Heart left ventricle (tissue), 16 donors: ENCODE measurements around the gene GTPBP6. TPM values are rescaled to one million over a fixed set of nuclear protein-coding genes. Genes with fewer than 3 reads are reported as not detected.

Experiments used
- ATAC-seq, 4 donors: fragments of 200-7000 bp; cut with Tn5 transposase; one replicate each; pipeline ENCODE4 v1.9.1; 2020 to 2022; ENCODE audit warnings: moderate library complexity in 4 of 4, mild to moderate bottlenecking in 3 of 4, moderate number of reproducible peaks in 1 of 4
- DNase-seq, 5 donors: peaks; one replicate each; pipeline ENCODE4 v3.0.0-alpha.2; 2020
- H3K27ac ChIP-seq, 12 donors: fragments of 200-600 bp; sonication (generic) in 4 of 12; one replicate each; pipeline versions ENCODE4 v1.5.0 to v1.8.0; 2016 to 2022; ENCODE audit warnings: mild to moderate bottlenecking in 2 of 12
- H3K27me3 ChIP-seq, 9 donors: fragments of 200-600 bp; sonication (generic) in 2 of 9; one replicate each; pipeline versions ENCODE4 v1.5.1 to v1.8.0; 2016 to 2022; ENCODE audit warnings: mild to moderate bottlenecking in 3 of 9
- H3K36me3 ChIP-seq, 9 donors: fragments of 200-600 bp; sonication (generic) in 2 of 9; one replicate each; pipeline versions ENCODE4 v1.5.0 to v1.8.0; 2018 to 2022; ENCODE audit warnings: mild to moderate bottlenecking in 2 of 9
- H3K4me1 ChIP-seq, 12 donors: fragments of 200-600 bp; sonication (generic) in 4 of 12; one replicate each; pipeline versions ENCODE4 v1.5.0 to v1.8.0; 2016 to 2022; ENCODE audit warnings: mild to moderate bottlenecking in 3 of 12
- H3K4me3 ChIP-seq, 12 donors: fragments of 200-600 bp; sonication (generic) in 4 of 12; one replicate each; pipeline versions ENCODE4 v1.5.0 to v1.8.0; 2017 to 2022; ENCODE audit warnings: mild to moderate bottlenecking in 9 of 12, moderate library complexity in 4 of 12
- H3K9me3 ChIP-seq, 12 donors: fragments of 200-600 bp; sonication (generic) in 4 of 12; one replicate each; pipeline versions ENCODE4 v1.5.0 to v1.8.0; 2016 to 2022; ENCODE audit warnings: mild to moderate bottlenecking in 1 of 12
- CTCF ChIP-seq, 12 donors: fragments of 200-600 bp; sonication (generic) in 4 of 12; IDR thresholded peaks; one replicate each; pipeline versions ENCODE4 v1.5.0 to v1.8.0; 2018 to 2022; ENCODE audit warnings: antibody characterized with exemption in 12 of 12, mild to moderate bottlenecking in 5 of 12
- POLR2A ChIP-seq, 2 donors: fragments of 450-650 bp; IDR thresholded peaks; one replicate each; pipeline ENCODE4 v1.6.1; 2017; ENCODE audit warnings: antibody characterized with exemption in 2 of 2, mild to moderate bottlenecking in 2 of 2, moderate library complexity in 2 of 2
- WGBS, 4 donors: extraction: QIAGEN DNeasy Blood & Tissue Kit in 2 of 4; methylation state at CpG; one replicate each; pipeline versions ENCODE4 v1.1.5 to v1.1.7; 2013 to 2018; 5-methylcytosine and 5-hydroxymethylcytosine counted together
- intact Hi-C, 10 donors: fragments of 100-400 bp; cut with DNase I; formaldehyde crosslinking; loops; one replicate each; pipeline versions ENCODE4 v1.11.1 to v1.14.2; 2022
- polyA plus RNA-seq, 2 donors: library from polyadenylated mRNA; stranded (reverse); fragments of 200-250 nt; gene quantifications; one replicate each; pipeline ENCODE4 v1.2.3, GENCODE V29; 2013
- total RNA-seq, 9 donors: library from RNA; depleted of rRNA in 2 of 9; stranded (reverse); fragments of >200 nt in 2 of 9; fragmentation: NEBNext Ultra II Directional in 3 of 9; extraction: Animal tissue kit (Norgen Biotek cat#: 25700) in 3 of 9; gene quantifications; one replicate each; pipeline versions ENCODE4 v1.1.0 to v1.2.4, GENCODE V29; 2016 to 2023
- donor health status: ischemic (EF 13 %, LVEDD 7.1; RV severe dilation, severe dysfunction).
- donor health status: healthy with polysubstance abuse.
- donor health status: DM: no; HTN: yes; CAD: no.
- donor health status: DM: no; HTN: no; CAD: no.
- donor health status: ischemic (EF 25% LVEDD 6.9; RV normal size, moderate dysfunction).
- donor health status: ischemic (EF 25% LVEDD 5.7; RV mildly dilated, moderate dysfunction).
- donor health status: healthy.
- donor health status: DM: yes; HTN: yes; CAD: no.
- donor health status: ischemic (EF 35%, LVEDD 5.7; RV mildly dilated, moderate dysfunction).
- donor health status: nonischemic (EF 11% LVEDD 7.7; RV severe dilation, severe dysfunction).
- donor health status: DM: yes; HTN: yes; CAD: no.
- donor health status: PGD.
- donor health status: ischemic (EF 29% LVEDD 5.4; RV normal size, mild dysfunction).
- donor health status: nonischemic (EF 23%, LVEDD 6.1; RV moderate dilation, normal function).

GTPBP6 gene
- total and polyA plus RNA-seq, 11 donors: 31.3 to 102 (median 49.9) TPM

- TF ChIP-seq CTCF (IDR thresholded peaks at IDR 0.05): no peak
- TF ChIP-seq POLR2A (IDR thresholded peaks at IDR 0.05): no peak
- DNase-seq (peak in 3 of 5 donors; percentile 15 to 57 (median 15)), ATAC-seq (no peak)
- Histone ChIP-seq H3K4me1 (peaks cover 0 to 13% (median 5%) of the 10 kb centered on the region in 12 donors), H3K27ac (no peak overlapping the region), H3K4me3 (no peak overlapping the region), H3K9me3 (no peaks in the 10 kb centered on the region), H3K27me3 (no peaks in the 10 kb centered on the region), H3K36me3 (peaks cover 0 to 35% (median 16%) of the 10 kb centered on the region in 9 donors)
- intact Hi-C loops: no loop called here
- 97 to 98% (median 97%) methylated on average over 25 to 47 of the region's 47 CpGs for WGBS, 4 donors
These were observed 25.8 kb upstream of the GTPBP6 start for GRCh38 chrX:344371-344901.

GRCh38 chrX:341541-342101, 23.0 kb upstream of the GTPBP6 start:
- no peak for ATAC-seq
- TF ChIP-seq POLR2A (IDR thresholded peaks at IDR 0.05) (no peak), CTCF (IDR thresholded peaks at IDR 0.05) (no peak)

GRCh38 chrX:340641-341423, 22.2 kb upstream of the GTPBP6 start:
- WGBS, 4 donors: 93 to 97% (median 96%) methylated on average over 37 to 51 of the region's 52 CpGs
- Histone ChIP-seq H3K36me3 (peaks cover 0 to 50% (median 22%) of the 10 kb centered on the region in 9 donors), H3K9me3 (no peaks in the 10 kb centered on the region), H3K27me3 (no peaks in the 10 kb centered on the region), H3K27ac (no peak overlapping the region), H3K4me1 (no peaks in the 10 kb centered on the region), H3K4me3 (no peak overlapping the region)
- TF ChIP-seq CTCF (IDR thresholded peaks at IDR 0.05): no peak
- no peak for TF ChIP-seq POLR2A (IDR thresholded peaks at IDR 0.05)
- ATAC-seq (peak in 1 of 4 donors; percentile 17), DNase-seq (peak in 2 of 5 donors; percentile 16 to 50)
- intact Hi-C loops: no loop called here

More at GRCh38 chrX:341541-342101, 23.0 kb upstream of the GTPBP6 start:
- H3K4me1 ChIP-seq: no peaks in the 10 kb centered on the region
- intact Hi-C loops: no loop called here
- no peak overlapping the region for H3K4me3 ChIP-seq
- H3K9me3 ChIP-seq: no peaks in the 10 kb centered on the region
- H3K27me3 ChIP-seq: no peaks in the 10 kb centered on the region
- no peak overlapping the region for H3K27ac ChIP-seq
- DNase-seq: peak in 3 of 5 donors; percentile 14 to 44 (median 24)
- H3K36me3 ChIP-seq: peaks cover 0 to 49% (median 27%) of the 10 kb centered on the region in 9 donors
- 92 to 99% (median 96%) methylated on average over 24 to 36 of the region's 36 CpGs for WGBS, 4 donors

- intact Hi-C loops: no loop called here
- H3K27ac ChIP-seq: no peak overlapping the region
- ATAC-seq (no peak), DNase-seq (peak in 3 of 5 donors; percentile 12 to 33 (median 26))
- H3K9me3 ChIP-seq: no peaks in the 10 kb centered on the region
- H3K27me3 ChIP-seq: no peaks in the 10 kb centered on the region
- 81 to 90% (median 87%) methylated on average over 9 to 21 of the region's 24 CpGs for WGBS, 4 donors
- no peaks in the 10 kb centered on the region for H3K4me1 ChIP-seq
- TF ChIP-seq CTCF (IDR thresholded peaks at IDR 0.05): no peak
- no peak for TF ChIP-seq POLR2A (IDR thresholded peaks at IDR 0.05)
- H3K36me3 ChIP-seq: peaks cover 0 to 46% (median 19%) of the 10 kb centered on the region in 9 donors
- no peak overlapping the region for H3K4me3 ChIP-seq
These were observed 21.5 kb upstream of the GTPBP6 start for GRCh38 chrX:340121-340520.
